ENCODE data around the gene YTHDC1. TPM values are rescaled to one million over a fixed set of nuclear protein-coding genes. Genes with fewer than 3 reads are reported as not detected.

YTHDC1 gene
- total and polyA plus RNA-seq, 2 of the 13 experiments (the other 11 are each of a cell fraction or from before 2014, with no cell fraction given): 37.3 to 56.8 TPM

DNA sequence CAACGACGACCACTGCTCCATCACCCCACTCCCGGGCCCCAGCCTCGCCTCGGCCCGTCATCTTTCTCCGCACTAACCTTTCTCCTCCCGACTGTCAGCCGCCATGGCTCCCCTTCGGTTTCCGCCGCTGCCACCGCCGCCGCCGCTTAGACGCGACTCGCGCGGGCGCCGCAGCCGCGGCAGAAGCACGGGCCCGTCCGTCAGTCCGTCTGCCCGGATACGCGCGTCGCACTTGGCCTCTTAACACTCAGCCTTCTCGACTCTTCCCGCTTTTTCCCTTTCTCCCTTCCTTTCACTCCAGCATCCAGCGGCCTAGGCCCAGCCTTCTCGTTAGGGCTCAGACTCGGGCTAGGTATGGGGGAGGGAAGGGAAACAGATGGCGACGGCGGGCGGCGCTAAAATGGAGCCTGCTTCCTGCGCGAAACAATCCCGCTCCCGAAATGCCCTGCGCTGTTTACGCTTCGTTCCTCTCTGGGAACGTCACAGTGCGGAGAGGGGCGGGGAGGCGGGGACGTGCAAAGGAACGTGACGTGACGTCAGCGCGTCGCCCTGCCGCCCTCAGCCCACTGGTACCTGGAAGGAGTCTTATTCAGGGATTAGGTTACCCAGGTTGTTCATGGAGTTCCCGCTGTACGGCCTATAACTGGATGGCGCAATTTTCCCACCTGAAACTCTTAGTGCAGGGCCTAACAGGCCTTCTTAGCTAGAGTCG, at the start of gene YTHDC1 (continued):
- TF ChIP-seq, protein P1, sequence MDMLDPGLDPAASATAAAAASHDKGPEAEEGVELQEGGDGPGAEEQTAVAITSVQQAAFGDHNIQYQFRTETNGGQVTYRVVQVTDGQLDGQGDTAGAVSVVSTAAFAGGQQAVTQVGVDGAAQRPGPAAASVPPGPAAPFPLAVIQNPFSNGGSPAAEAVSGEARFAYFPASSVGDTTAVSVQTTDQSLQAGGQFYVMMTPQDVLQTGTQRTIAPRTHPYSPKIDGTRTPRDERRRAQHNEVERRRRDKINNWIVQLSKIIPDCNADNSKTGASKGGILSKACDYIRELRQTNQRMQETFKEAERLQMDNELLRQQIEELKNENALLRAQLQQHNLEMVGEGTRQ (IDR thresholded peaks at IDR 0.05; ENCODE audit: low read depth, low read length): no peak
- TF ChIP-seq, protein P1 (CRISPR knock-in tag; IDR thresholded peaks at IDR 0.05; ENCODE audit: borderline replicate concordance): 0 out of 2 replicates have a peak, but pooled peaks have one; percentile 22
- TF ChIP-seq ZNF891 (CRISPR knock-in tag; IDR thresholded peaks at IDR 0.05): peak; percentile 87; the same call in 1 of the 2 replicates
- TF ChIP-seq, protein P2, sequence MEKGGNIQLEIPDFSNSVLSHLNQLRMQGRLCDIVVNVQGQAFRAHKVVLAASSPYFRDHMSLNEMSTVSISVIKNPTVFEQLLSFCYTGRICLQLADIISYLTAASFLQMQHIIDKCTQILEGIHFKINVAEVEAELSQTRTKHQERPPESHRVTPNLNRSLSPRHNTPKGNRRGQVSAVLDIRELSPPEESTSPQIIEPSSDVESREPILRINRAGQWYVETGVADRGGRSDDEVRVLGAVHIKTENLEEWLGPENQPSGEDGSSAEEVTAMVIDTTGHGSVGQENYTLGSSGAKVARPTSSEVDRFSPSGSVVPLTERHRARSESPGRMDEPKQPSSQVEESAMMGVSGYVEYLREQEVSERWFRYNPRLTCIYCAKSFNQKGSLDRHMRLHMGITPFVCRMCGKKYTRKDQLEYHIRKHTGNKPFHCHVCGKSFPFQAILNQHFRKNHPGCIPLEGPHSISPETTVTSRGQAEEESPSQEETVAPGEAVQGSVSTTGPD (CRISPR knock-in tag; IDR thresholded peaks at IDR 0.05): no peak
- TF ChIP-seq SOX6 (IDR thresholded peaks at IDR 0.05): no peak
- TF ChIP-seq SOX6 (CRISPR knock-in tag; IDR thresholded peaks at IDR 0.05): peak; percentile 84
- peak; percentile 65; the same call in 1 of the 2 replicates for TF ChIP-seq AHR (CRISPR knock-in tag; IDR thresholded peaks at IDR 0.05)
- TF ChIP-seq, protein P3, sequence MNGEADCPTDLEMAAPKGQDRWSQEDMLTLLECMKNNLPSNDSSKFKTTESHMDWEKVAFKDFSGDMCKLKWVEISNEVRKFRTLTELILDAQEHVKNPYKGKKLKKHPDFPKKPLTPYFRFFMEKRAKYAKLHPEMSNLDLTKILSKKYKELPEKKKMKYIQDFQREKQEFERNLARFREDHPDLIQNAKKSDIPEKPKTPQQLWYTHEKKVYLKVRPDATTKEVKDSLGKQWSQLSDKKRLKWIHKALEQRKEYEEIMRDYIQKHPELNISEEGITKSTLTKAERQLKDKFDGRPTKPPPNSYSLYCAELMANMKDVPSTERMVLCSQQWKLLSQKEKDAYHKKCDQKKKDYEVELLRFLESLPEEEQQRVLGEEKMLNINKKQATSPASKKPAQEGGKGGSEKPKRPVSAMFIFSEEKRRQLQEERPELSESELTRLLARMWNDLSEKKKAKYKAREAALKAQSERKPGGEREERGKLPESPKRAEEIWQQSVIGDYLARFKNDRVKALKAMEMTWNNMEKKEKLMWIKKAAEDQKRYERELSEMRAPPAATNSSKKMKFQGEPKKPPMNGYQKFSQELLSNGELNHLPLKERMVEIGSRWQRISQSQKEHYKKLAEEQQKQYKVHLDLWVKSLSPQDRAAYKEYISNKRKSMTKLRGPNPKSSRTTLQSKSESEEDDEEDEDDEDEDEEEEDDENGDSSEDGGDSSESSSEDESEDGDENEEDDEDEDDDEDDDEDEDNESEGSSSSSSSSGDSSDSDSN (CRISPR knock-in tag; IDR thresholded peaks at IDR 0.05): peak; percentile 94
- TF ChIP-seq, protein P4, sequence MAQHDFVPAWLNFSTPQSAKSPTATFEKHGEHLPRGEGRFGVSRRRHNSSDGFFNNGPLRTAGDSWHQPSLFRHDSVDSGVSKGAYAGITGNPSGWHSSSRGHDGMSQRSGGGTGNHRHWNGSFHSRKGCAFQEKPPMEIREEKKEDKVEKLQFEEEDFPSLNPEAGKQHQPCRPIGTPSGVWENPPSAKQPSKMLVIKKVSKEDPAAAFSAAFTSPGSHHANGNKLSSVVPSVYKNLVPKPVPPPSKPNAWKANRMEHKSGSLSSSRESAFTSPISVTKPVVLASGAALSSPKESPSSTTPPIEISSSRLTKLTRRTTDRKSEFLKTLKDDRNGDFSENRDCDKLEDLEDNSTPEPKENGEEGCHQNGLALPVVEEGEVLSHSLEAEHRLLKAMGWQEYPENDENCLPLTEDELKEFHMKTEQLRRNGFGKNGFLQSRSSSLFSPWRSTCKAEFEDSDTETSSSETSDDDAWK (CRISPR knock-in tag; IDR thresholded peaks at IDR 0.05): no peak
- TF ChIP-seq EHMT2 (IDR thresholded peaks at IDR 0.05; ENCODE audit: borderline replicate concordance, low read depth, low read length): no peak
- peak; percentile 88; the same call in 1 of the 2 replicates for TF ChIP-seq ARNTL (CRISPR knock-in tag; IDR thresholded peaks at IDR 0.05)
- TF ChIP-seq, protein P5, sequence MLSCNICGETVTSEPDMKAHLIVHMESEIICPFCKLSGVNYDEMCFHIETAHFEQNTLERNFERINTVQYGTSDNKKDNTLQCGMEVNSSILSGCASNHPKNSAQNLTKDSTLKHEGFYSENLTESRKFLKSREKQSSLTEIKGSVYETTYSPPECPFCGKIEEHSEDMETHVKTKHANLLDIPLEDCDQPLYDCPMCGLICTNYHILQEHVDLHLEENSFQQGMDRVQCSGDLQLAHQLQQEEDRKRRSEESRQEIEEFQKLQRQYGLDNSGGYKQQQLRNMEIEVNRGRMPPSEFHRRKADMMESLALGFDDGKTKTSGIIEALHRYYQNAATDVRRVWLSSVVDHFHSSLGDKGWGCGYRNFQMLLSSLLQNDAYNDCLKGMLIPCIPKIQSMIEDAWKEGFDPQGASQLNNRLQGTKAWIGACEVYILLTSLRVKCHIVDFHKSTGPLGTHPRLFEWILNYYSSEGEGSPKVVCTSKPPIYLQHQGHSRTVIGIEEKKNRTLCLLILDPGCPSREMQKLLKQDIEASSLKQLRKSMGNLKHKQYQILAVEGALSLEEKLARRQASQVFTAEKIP (CRISPR knock-in tag; IDR thresholded peaks at IDR 0.05; ENCODE audit: borderline replicate concordance): no peak
- TF ChIP-seq, protein P6, sequence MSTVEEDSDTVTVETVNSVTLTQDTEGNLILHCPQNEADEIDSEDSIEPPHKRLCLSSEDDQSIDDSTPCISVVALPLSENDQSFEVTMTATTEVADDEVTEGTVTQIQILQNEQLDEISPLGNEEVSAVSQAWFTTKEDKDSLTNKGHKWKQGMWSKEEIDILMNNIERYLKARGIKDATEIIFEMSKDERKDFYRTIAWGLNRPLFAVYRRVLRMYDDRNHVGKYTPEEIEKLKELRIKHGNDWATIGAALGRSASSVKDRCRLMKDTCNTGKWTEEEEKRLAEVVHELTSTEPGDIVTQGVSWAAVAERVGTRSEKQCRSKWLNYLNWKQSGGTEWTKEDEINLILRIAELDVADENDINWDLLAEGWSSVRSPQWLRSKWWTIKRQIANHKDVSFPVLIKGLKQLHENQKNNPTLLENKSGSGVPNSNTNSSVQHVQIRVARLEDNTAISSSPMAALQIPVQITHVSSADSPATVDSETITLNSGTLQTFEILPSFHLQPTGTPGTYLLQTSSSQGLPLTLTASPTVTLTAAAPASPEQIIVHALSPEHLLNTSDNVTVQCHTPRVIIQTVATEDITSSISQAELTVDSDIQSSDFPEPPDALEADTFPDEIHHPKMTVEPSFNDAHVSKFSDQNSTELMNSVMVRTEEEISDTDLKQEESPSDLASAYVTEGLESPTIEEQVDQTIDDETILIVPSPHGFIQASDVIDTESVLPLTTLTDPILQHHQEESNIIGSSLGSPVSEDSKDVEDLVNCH (CRISPR knock-in tag; IDR thresholded peaks at IDR 0.05): peak; percentile 41; the same call in 1 of the 2 replicates
- peak; percentile 82; the same call in 1 of the 2 replicates for TF ChIP-seq ZNF615 (CRISPR knock-in tag; IDR thresholded peaks at IDR 0.05; ENCODE audit: borderline replicate concordance)
